Right lobe of liver (tissue), 4 donors: Measurements from ENCODE around the gene PLXNA4.

ENCODE experiments used
- CTCF ChIP-seq, 4 donors: fragments of 200-600 bp in 3 of 4; fragments of 450-650 bp in 1 of 4; IDR thresholded peaks; one replicate each; pipeline versions ENCODE4 v1.5.1 to v1.8.0; 2016 to 2022; ENCODE audit warnings: antibody characterized with exemption in 4 of 4, mild to moderate bottlenecking in 2 of 4
- POLR2A ChIP-seq: fragments of 450-650 bp; IDR thresholded peaks from one replicate; pipeline ENCODE4 v1.6.1; 2017; ENCODE audit warnings: antibody characterized with exemption, mild to moderate bottlenecking
- donor health status: DM: no; HTN: no; CAD: no.
- donor health status: DM: no; HTN: no; CAD: no.
- donor health status: DM: no; HTN: yes; CAD: no.

DNA sequence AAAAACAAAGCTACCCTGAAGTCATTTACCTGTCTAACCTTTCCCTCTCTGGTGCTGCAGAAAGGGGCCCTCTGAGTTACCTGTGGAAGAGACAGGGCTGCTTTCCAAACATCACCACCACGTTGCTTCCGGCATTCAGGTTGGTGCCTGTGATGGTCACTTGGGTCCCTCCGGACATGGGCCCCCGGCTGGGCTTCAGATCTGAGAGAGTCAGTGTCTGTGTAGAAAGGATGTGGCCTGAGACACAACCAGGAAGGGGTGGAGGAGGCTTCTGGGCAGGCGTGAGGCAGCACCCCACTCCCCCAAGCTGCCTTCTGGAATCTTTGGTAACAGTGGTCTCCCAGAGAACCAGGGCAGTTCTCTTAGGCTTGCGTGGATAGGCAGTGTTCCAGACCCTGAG lies 388.9 kb downstream of the PLXNA4 start:
- TF ChIP-seq CTCF (IDR thresholded peaks at IDR 0.05) (no peak), POLR2A (no peak)
